Suppressor macrophage treated with lipopolysaccharide for 4 hours (primary cell): ENCODE data around the gene PLAC9.

Experiments used
- DNase-seq: peaks from one replicate; pipeline ENCODE4 v3.0.0-alpha.2; 2020

Gene PLAC9

DNA sequence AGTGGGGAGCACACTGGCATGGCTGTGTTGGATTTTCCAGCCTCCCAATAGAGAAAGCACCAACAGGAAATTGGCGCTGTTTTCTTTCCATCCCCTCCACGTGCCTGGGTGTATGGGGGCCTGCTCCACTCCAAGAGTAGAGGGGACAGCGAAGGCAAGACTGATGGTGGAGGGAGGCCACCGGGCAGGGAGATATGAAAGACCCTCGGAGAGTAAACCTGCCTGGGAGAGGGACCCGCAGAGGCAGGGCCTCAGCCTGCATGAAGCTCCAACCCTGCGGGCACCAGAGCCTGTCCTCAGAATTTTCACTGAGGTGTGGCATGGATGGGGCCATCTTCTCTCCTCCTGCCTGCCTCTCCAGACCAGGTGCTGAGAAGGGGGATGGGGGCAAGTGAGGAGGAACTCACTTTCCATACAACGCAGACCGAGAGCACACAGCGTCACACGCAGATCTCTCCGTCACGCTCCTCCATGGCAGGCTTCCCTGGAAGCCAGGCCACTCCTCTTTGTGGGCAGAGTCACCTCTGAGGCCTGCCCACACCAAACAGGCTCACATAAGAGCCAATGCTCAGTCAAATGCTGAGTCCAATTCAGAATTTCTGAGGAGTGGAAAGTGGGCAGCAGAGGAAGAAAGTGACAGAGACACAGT lies 54.0 kb downstream of the PLAC9 start:
- DNase-seq, result peak; percentile 18

- DNase-seq, result no peak
Measured at GRCh38 chr10:80187060-80187459, 54.5 kb downstream of the PLAC9 start.

DNA sequence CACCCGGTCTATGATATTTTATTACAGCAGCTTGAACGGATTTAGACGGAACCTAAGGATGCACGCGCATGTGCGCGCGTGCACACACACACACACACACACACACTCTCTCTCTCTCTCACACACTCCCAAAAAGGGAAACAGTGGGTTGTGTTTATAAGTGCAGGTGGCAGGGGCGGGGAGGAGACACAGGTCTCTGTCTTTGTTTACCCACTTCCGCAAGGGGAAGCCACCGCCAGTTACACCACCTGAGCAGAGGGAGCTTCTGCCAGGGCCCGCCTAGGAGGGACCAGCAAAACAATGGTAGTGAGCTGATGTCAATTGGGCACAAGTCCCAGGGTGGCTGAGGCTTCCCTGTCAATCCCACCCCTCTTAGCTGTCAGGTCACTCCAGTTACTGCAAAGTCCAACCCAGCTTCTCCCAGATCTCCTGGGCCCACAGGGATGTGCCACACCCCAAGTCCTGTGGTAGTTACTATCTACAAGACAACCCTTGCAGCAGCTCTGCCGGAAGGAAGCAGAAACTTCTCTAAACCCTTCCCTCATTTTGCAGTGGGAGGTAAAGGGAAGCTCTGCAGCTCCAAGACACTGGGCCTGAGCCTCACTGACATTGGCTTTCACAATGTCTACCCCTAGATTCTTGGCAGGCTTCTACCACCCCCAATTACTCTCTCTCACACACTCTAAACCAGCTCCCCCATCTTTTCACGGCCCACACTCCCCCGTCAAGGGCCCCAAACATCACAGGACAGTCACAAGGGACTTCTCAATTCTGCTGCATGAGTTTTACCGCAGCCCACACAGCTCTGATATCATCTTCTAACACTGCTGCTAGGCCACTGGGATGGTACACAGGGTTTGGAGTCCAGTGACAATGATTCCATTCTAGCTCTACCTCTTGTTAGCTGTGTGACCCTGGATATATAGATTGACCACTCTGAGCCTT lies 55.2 kb downstream of the PLAC9 start:
- DNase-seq, result peak; percentile 86

DNA sequence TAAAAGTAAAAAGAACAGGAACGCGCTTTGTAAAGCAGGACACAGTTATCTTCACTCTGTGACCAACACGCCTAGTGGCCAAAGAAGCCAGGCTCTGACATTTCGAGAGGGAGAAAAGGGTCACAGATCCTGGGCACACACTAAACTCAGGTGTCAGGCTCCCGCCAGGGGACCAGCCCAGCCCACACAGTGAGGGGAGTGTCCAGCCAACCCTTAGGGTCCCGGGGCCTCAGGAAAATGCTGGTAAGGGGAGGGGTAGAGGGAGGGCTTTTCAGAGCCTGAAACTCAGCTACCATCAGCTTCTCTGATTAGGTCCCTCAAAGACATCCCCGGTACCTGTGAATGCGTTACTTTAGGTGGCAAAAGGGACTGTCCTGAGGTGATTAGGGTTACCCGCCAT lies 56.2 kb downstream of the PLAC9 start:
- no peak for DNase-seq

GRCh38 chr10:80191589-80192270 lies 59.2 kb downstream of the PLAC9 start:
- DNase-seq, result no peak

DNA sequence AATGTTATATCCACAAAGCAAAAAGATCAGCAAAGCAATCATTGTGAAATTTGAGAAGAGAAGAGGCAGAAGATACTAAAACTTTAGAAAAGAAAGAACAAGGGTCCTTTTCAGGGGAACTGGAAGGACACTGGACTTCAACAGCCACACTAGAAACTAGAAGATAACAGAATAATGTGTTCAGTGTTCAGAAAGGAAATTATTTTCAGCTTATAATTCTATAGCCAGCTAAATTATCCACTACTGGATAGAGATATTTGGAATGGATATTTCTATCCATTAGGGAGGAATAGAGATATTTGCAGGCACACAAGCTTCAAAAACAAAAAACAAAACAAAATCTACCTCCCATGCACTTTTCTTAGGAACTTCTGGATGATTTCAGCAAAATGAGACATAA lies 60.0 kb downstream of the PLAC9 start:
- DNase-seq, result no peak

GRCh38 chr10:80194373-80195045 lies 62.0 kb downstream of the PLAC9 start:
- no peak for DNase-seq
